CD4-positive, CD25-positive, alpha-beta regulatory T cell (primary cell): ENCODE data around the gene CPN2. TPM values are rescaled to one million over a fixed set of nuclear protein-coding genes. Genes with fewer than 3 reads are reported as not detected.

Experiments
- ATAC-seq, 2 donors: fragments of 150-1000 bp; cut with Tn5 transposase; one replicate each; pipeline ENCODE4 v1.10.0; 2021; ENCODE audit warnings: low read depth in 2 of 2, moderate number of reproducible peaks in 2 of 2, moderate library complexity in 1 of 2
- DNase-seq, 3 donors: peaks; one replicate each; pipeline versions ENCODE4 v3.0.0 to v3.0.0-alpha.2; 2012 to 2022; ENCODE audit warnings: mixed read lengths in 1 of 3
- H3K27ac ChIP-seq: one replicate; pipeline ENCODE4 v1.7.0; 2013; ENCODE audit warnings: mild to moderate bottlenecking, low read length; ENCODE audit not compliant: insufficient read depth, poor library complexity, severe bottlenecking
- H3K27me3 ChIP-seq: one replicate; pipeline ENCODE4 v1.7.0; 2013; ENCODE audit warnings: low read length; ENCODE audit not compliant: control insufficient read depth, insufficient read depth
- H3K36me3 ChIP-seq: one replicate; pipeline ENCODE4 v1.7.0; 2013; ENCODE audit warnings: mild to moderate bottlenecking, low read length, moderate library complexity; ENCODE audit not compliant: control insufficient read depth, insufficient read depth
- H3K4me1 ChIP-seq: 2 replicates; pipeline ENCODE4 v1.7.0; 2013; ENCODE audit warnings: mild to moderate bottlenecking, low read length; ENCODE audit not compliant: insufficient read depth, control insufficient read depth, poor library complexity, severe bottlenecking
- H3K4me3 ChIP-seq: one replicate; pipeline ENCODE4 v1.7.0; 2013; ENCODE audit warnings: low read depth, mild to moderate bottlenecking, low read length, moderate library complexity
- H3K9me3 ChIP-seq, 2 experiments: 1 replicate in 1 of 2; 2 replicates in 1 of 2; pipeline ENCODE4 v1.7.0; 2013; ENCODE audit warnings: low read length in 2 of 2, mild to moderate bottlenecking in 1 of 2, moderate library complexity in 1 of 2; ENCODE audit not compliant: control insufficient read depth in 2 of 2
- H3K27ac Mint-ChIP-seq, 3 donors: one replicate each; pipeline ENCODE4 v1.8.0; 2020 to 2022; ENCODE audit warnings: mild to moderate bottlenecking in 3 of 3, mixed read lengths in 3 of 3, moderate library complexity in 2 of 3
- H3K27me3 Mint-ChIP-seq: one replicate; pipeline ENCODE4 v1.8.0; 2022; ENCODE audit warnings: mild to moderate bottlenecking, mixed read lengths
- H3K36me3 Mint-ChIP-seq: one replicate; pipeline ENCODE4 v1.8.0; 2020; ENCODE audit warnings: mixed read lengths
- H3K4me1 Mint-ChIP-seq, 4 donors: one replicate each; pipeline ENCODE4 v1.8.0; 2020 to 2022; ENCODE audit warnings: mixed read lengths in 4 of 4, mild to moderate bottlenecking in 1 of 4
- H3K4me3 Mint-ChIP-seq, 4 donors: one replicate each; pipeline ENCODE4 v1.8.0; 2020 to 2022; ENCODE audit warnings: mild to moderate bottlenecking in 4 of 4, mixed read lengths in 4 of 4, moderate library complexity in 3 of 4
- H3K9me3 Mint-ChIP-seq, 7 donors: one replicate each; pipeline ENCODE4 v1.8.0; 2020 to 2022; ENCODE audit warnings: mixed read lengths in 7 of 7, mild to moderate bottlenecking in 3 of 7, moderate library complexity in 2 of 7
- polyA plus RNA-seq, 4 donors: library from polyadenylated mRNA; unstranded; fragments of 300-500 nt; fragmentation: Illumina TruSeq; gene quantifications; one replicate each; pipeline ENCODE4 v1.2.3, GENCODE V29; 2021
- total RNA-seq: library from RNA; stranded (reverse); gene quantifications from one replicate; pipeline ENCODE4 v1.2.3, GENCODE V29; 2022

Gene CPN2
- total and polyA plus RNA-seq, 5 donors from 2014 or later = not detected

- Histone ChIP-seq H3K27ac (no peak overlapping the region), H3K36me3 (no peaks in the 10 kb centered on the region), H3K4me3 (no peak overlapping the region), H3K27me3 (peaks cover 15% of the 10 kb centered on the region), H3K9me3 (no peaks in the 10 kb centered on the region), H3K4me1 (peaks cover 1% of the 10 kb centered on the region)
- ATAC-seq (no peak), DNase-seq (no peak)
- H3K4me1 Mint-ChIP-seq = peaks cover 0 to 4% (median under 1%) of the 10 kb centered on the region in 4 donors
- no peaks in the 10 kb centered on the region for H3K36me3 Mint-ChIP-seq
- no peak overlapping the region for H3K27ac Mint-ChIP-seq
- peaks cover 0 to 4% (median 2%) of the 10 kb centered on the region in 7 donors for H3K9me3 Mint-ChIP-seq
- H3K27me3 Mint-ChIP-seq = peaks cover 30% of the 10 kb centered on the region
- no peak overlapping the region for H3K4me3 Mint-ChIP-seq
Observed at GRCh38 chr3:194294895-194295214, 56.3 kb downstream of the CPN2 start.

GRCh38 chr3:194294199-194294894 lies 56.8 kb downstream of the CPN2 start:
- no peak overlapping the region for H3K4me3 Mint-ChIP-seq
- H3K27ac Mint-ChIP-seq = no peak overlapping the region
- peaks cover 32% of the 10 kb centered on the region for H3K27me3 Mint-ChIP-seq
- H3K9me3 Mint-ChIP-seq = peaks cover 0 to 4% (median 2%) of the 10 kb centered on the region in 7 donors
- ATAC-seq = no peak
- H3K4me1 ChIP-seq = no peaks in the 10 kb centered on the region
- H3K9me3 ChIP-seq = no peaks in the 10 kb centered on the region
- peaks cover 0 to 4% (median 0%) of the 10 kb centered on the region in 4 donors for H3K4me1 Mint-ChIP-seq
- H3K27ac ChIP-seq = no peak overlapping the region
- peaks cover 17% of the 10 kb centered on the region for H3K27me3 ChIP-seq
- no peaks in the 10 kb centered on the region for H3K36me3 ChIP-seq
- no peak for DNase-seq
- no peak overlapping the region for H3K4me3 ChIP-seq
- H3K36me3 Mint-ChIP-seq = no peaks in the 10 kb centered on the region

GRCh38 chr3:194293546-194294198 lies 57.5 kb downstream of the CPN2 start:
- Mint-ChIP-seq H3K27me3 (peaks cover 35% of the 10 kb centered on the region), H3K4me1 (peaks cover 0 to 4% (median 0%) of the 10 kb centered on the region in 4 donors), H3K4me3 (no peak overlapping the region), H3K9me3 (peaks cover 0 to 4% (median 2%) of the 10 kb centered on the region in 7 donors), H3K36me3 (no peaks in the 10 kb centered on the region), H3K27ac (no peak overlapping the region)
- Histone ChIP-seq H3K4me3 (no peak overlapping the region), H3K4me1 (no peaks in the 10 kb centered on the region), H3K9me3 (no peaks in the 10 kb centered on the region), H3K36me3 (no peaks in the 10 kb centered on the region), H3K27me3 (peaks cover 21% of the 10 kb centered on the region), H3K27ac (no peak overlapping the region)
- DNase-seq (no peak), ATAC-seq (no peak)

GRCh38 chr3:194292331-194292730 lies 58.8 kb downstream of the CPN2 start:
- no peak for DNase-seq
- Histone ChIP-seq H3K4me3 (no peak overlapping the region), H3K9me3 (no peaks in the 10 kb centered on the region), H3K27ac (no peak overlapping the region), H3K4me1 (no peaks in the 10 kb centered on the region), H3K36me3 (no peaks in the 10 kb centered on the region), H3K27me3 (peaks cover 22% of the 10 kb centered on the region)
- no peak for ATAC-seq
- Mint-ChIP-seq H3K4me3 (no peak overlapping the region), H3K36me3 (no peaks in the 10 kb centered on the region), H3K27me3 (peaks cover 35% of the 10 kb centered on the region), H3K27ac (no peak overlapping the region), H3K9me3 (peaks cover 0 to 4% (median 2%) of the 10 kb centered on the region in 7 donors), H3K4me1 (peaks cover 0 to 4% (median 0%) of the 10 kb centered on the region in 4 donors)

Other genes with a start within 250 kb of the CPN2 start
- 10.5 TPM for gene HES1, start 215.2 kb downstream of the CPN2 start, total RNA-seq
- gene HES1, start 215.2 kb downstream of the CPN2 start, polyA plus RNA-seq = under 1 TPM in 2 of 4 donors, not detected in 2; 0.17 to 0.71 TPM
- gene LRRC15, start 18.4 kb upstream of the CPN2 start, total RNA-seq = not detected
- not detected for gene LRRC15, start 18.4 kb upstream of the CPN2 start, polyA plus RNA-seq
- 1.4 TPM for gene GP5, start 47.9 kb upstream of the CPN2 start, total RNA-seq
- 1 to 10 TPM in 2 of 4 donors, under 1 TPM in 2; 0.41 to 2.7 (median 1.2) TPM for gene GP5, start 47.9 kb upstream of the CPN2 start, polyA plus RNA-seq
- 114 TPM for gene ATP13A3, start 135.7 kb upstream of the CPN2 start, total RNA-seq
- 10 to 100 TPM in 3 of 4 donors, 1 to 10 TPM in 1; 8.6 to 17.5 (median 13.3) TPM for gene ATP13A3, start 135.7 kb upstream of the CPN2 start, polyA plus RNA-seq